ENCODE results near the gene CIB2.

The CIB2 gene

DNA sequence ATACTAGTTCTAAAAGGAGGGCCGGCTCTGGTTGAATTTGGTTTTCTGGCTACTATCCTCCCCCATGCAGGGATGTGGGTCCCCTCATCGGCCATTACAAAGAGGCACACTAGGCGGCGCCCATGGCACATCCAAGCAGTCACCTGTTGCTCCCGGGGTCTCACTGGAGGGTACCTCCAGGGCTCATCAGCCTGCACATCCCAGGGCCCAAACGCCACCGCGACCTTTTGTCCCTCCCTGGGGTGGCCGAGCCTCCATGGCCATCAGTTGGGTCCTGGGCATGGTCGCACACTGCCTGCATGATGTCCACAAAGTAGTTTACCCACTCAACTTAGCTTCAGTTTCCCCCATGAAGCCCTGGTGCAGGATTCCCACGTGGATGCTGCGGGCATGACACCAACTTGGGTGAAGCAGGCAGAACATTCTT, 46.2 kb upstream of the CIB2 start:
- peak; percentile 88 for ATAC-seq

DNA sequence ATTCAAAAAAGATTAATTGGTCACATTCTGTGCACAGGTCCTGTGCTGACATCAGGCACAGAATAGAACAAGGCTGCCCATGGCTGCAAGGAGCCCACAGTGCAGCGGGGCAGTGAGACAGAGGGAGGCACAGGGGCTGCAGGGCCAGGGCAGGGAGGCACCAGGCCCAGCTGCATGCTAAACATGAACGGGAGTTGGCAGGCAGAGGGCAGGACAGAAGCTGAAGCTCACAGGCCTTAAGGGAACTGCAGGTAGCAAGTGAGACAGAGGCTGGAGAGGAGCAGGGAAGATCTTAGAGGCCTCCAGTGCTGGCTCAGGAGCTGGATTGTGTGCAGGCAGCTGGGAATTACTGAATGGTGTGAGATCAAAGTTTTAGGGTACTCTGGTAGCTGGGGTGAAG, 44.1 kb upstream of the CIB2 start:
- TF ChIP-seq ZFP3 (CRISPR knock-in tag; IDR thresholded peaks at IDR 0.05): no peak
- no peak for TF ChIP-seq PPARA (CRISPR knock-in tag; IDR thresholded peaks at IDR 0.05; ENCODE audit: borderline replicate concordance)
- no peak for TF ChIP-seq ESRRG (CRISPR knock-in tag; IDR thresholded peaks at IDR 0.05)

More for the DNA sequence above, 46.2 kb upstream of the CIB2 start:
- TF ChIP-seq ZC3H10 (CRISPR knock-in tag; IDR thresholded peaks at IDR 0.05) (no peak), OSR1 (CRISPR knock-in tag; IDR thresholded peaks at IDR 0.05) (no peak), ESRRG (CRISPR knock-in tag; IDR thresholded peaks at IDR 0.05) (no peak)

DNA sequence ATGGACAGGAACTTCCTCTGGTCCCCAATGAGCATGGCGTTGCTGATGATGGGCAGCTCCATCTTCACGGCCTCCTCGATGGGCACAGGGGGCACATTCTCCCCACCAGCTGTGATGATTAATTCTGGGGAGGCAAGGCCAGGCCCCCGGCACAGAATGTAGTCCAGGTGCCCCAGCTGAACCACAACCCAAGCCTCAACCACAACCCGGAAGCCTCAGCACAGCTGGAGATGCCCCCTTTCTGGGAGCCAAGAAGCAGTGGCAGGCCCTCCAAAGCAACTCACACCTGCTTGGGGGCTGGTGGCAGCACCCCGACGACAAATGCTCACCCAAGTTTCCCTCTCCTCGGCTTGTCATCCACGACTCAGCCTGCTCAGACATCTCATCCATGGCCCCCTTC, 43.2 kb upstream of the CIB2 start:
- no peak for ATAC-seq
- TF ChIP-seq, protein P1, sequence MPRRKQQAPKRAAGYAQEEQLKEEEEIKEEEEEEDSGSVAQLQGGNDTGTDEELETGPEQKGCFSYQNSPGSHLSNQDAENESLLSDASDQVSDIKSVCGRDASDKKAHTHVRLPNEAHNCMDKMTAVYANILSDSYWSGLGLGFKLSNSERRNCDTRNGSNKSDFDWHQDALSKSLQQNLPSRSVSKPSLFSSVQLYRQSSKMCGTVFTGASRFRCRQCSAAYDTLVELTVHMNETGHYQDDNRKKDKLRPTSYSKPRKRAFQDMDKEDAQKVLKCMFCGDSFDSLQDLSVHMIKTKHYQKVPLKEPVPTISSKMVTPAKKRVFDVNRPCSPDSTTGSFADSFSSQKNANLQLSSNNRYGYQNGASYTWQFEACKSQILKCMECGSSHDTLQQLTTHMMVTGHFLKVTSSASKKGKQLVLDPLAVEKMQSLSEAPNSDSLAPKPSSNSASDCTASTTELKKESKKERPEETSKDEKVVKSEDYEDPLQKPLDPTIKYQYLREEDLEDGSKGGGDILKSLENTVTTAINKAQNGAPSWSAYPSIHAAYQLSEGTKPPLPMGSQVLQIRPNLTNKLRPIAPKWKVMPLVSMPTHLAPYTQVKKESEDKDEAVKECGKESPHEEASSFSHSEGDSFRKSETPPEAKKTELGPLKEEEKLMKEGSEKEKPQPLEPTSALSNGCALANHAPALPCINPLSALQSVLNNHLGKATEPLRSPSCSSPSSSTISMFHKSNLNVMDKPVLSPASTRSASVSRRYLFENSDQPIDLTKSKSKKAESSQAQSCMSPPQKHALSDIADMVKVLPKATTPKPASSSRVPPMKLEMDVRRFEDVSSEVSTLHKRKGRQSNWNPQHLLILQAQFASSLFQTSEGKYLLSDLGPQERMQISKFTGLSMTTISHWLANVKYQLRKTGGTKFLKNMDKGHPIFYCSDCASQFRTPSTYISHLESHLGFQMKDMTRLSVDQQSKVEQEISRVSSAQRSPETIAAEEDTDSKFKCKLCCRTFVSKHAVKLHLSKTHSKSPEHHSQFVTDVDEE (CRISPR knock-in tag; IDR thresholded peaks at IDR 0.05): no peak
- TF ChIP-seq ZNF565 (CRISPR knock-in tag; conservative IDR thresholded peaks at IDR 0.05; ENCODE audit: low read depth): no peak
- TF ChIP-seq ISL1 (CRISPR knock-in tag; IDR thresholded peaks at IDR 0.05): no peak
- TF ChIP-seq, protein P2, sequence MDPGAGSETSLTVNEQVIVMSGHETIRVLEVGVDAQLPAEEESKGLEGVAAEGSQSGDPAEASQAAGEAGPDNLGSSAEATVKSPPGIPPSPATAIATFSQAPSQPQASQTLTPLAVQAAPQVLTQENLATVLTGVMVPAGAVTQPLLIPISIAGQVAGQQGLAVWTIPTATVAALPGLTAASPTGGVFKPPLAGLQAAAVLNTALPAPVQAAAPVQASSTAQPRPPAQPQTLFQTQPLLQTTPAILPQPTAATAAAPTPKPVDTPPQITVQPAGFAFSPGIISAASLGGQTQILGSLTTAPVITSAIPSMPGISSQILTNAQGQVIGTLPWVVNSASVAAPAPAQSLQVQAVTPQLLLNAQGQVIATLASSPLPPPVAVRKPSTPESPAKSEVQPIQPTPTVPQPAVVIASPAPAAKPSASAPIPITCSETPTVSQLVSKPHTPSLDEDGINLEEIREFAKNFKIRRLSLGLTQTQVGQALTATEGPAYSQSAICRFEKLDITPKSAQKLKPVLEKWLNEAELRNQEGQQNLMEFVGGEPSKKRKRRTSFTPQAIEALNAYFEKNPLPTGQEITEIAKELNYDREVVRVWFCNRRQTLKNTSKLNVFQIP (CRISPR knock-in tag; IDR thresholded peaks at IDR 0.05; ENCODE audit: borderline replicate concordance, low read depth): no peak
- no peak for TF ChIP-seq ZNF70 (CRISPR knock-in tag; IDR thresholded peaks at IDR 0.05)
- no peak for TF ChIP-seq TOX (CRISPR knock-in tag; IDR thresholded peaks at IDR 0.05; ENCODE audit: borderline replicate concordance)
- no peak for TF ChIP-seq ARNTL (CRISPR knock-in tag; IDR thresholded peaks at IDR 0.05; ENCODE audit: borderline replicate concordance, low read depth)
- no peak for TF ChIP-seq SNAI2 (CRISPR knock-in tag; IDR thresholded peaks at IDR 0.05)
- TF ChIP-seq ZNF8 (CRISPR knock-in tag; IDR thresholded peaks at IDR 0.05): no peak
- no peak for TF ChIP-seq RARB (CRISPR knock-in tag; IDR thresholded peaks at IDR 0.05)
- TF ChIP-seq ZC3H10 (CRISPR knock-in tag; IDR thresholded peaks at IDR 0.05): no peak
- TF ChIP-seq ESRRG (CRISPR knock-in tag; IDR thresholded peaks at IDR 0.05): no peak
- TF ChIP-seq, protein P3, sequence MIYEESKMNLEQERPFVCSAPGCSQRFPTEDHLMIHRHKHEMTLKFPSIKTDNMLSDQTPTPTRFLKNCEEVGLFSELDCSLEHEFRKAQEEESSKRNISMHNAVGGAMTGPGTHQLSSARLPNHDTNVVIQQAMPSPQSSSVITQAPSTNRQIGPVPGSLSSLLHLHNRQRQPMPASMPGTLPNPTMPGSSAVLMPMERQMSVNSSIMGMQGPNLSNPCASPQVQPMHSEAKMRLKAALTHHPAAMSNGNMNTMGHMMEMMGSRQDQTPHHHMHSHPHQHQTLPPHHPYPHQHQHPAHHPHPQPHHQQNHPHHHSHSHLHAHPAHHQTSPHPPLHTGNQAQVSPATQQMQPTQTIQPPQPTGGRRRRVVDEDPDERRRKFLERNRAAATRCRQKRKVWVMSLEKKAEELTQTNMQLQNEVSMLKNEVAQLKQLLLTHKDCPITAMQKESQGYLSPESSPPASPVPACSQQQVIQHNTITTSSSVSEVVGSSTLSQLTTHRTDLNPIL (CRISPR knock-in tag; IDR thresholded peaks at IDR 0.05; ENCODE audit: low read depth): no peak
- no peak for TF ChIP-seq OSR1 (CRISPR knock-in tag; IDR thresholded peaks at IDR 0.05)
- TF ChIP-seq ZFP30 (CRISPR knock-in tag; IDR thresholded peaks at IDR 0.05): no peak
- TF ChIP-seq PPARA (CRISPR knock-in tag; IDR thresholded peaks at IDR 0.05; ENCODE audit: borderline replicate concordance): no peak

More for the DNA sequence above, 44.1 kb upstream of the CIB2 start:
- peak; percentile 23; the same call in 1 of the 3 replicates for ATAC-seq

DNA sequence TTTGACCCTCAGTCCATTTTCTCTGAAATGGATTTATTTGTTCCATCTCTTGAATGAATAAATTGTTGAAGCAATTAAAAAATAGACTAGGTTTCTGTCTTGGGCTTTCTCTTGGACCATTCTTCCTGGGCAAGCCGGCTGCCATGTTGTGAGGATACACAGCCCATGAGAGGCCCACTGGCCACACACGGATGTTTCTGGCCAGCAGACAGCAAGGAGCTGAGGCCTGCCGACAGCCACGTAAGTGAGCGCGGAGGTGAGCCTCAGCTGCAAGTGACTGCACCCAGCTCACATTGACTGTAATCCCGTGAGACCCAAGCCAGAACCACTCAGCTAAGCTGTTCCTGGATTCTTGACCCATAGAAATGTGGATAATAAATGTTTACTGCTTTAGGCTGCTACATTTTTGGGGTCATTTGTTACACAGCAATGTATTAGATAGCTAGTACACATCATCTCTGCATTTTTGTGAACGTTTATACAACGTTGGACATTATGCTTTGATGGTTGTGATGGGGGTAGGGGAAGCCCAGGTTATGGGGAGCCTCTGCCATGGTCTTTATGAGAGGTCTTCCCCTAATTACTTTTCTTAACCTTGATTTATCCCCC, 40.7 kb upstream of the CIB2 start:
- TF ChIP-seq, protein P4, sequence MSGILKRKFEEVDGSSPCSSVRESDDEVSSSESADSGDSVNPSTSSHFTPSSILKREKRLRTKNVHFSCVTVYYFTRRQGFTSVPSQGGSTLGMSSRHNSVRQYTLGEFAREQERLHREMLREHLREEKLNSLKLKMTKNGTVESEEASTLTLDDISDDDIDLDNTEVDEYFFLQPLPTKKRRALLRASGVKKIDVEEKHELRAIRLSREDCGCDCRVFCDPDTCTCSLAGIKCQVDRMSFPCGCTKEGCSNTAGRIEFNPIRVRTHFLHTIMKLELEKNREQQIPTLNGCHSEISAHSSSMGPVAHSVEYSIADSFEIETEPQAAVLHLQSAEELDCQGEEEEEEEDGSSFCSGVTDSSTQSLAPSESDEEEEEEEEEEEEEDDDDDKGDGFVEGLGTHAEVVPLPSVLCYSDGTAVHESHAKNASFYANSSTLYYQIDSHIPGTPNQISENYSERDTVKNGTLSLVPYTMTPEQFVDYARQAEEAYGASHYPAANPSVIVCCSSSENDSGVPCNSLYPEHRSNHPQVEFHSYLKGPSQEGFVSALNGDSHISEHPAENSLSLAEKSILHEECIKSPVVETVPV (CRISPR knock-in tag; IDR thresholded peaks at IDR 0.05): no peak
- no peak for TF ChIP-seq SNAI2 (CRISPR knock-in tag; IDR thresholded peaks at IDR 0.05)
- no peak for TF ChIP-seq ZNF565 (CRISPR knock-in tag; conservative IDR thresholded peaks at IDR 0.05; ENCODE audit: low read depth)
- TF ChIP-seq ISL1 (CRISPR knock-in tag; IDR thresholded peaks at IDR 0.05): no peak
- TF ChIP-seq, protein P2 (CRISPR knock-in tag; IDR thresholded peaks at IDR 0.05; ENCODE audit: borderline replicate concordance, low read depth): no peak
- TF ChIP-seq TOX (CRISPR knock-in tag; IDR thresholded peaks at IDR 0.05; ENCODE audit: borderline replicate concordance): no peak
- no peak for TF ChIP-seq ZFP30 (CRISPR knock-in tag; IDR thresholded peaks at IDR 0.05)
- no peak for TF ChIP-seq RARB (CRISPR knock-in tag; IDR thresholded peaks at IDR 0.05)
- TF ChIP-seq, protein P3 (CRISPR knock-in tag; IDR thresholded peaks at IDR 0.05; ENCODE audit: low read depth): no peak
- no peak for TF ChIP-seq OSR1 (CRISPR knock-in tag; IDR thresholded peaks at IDR 0.05)
- TF ChIP-seq ZNF70 (CRISPR knock-in tag; IDR thresholded peaks at IDR 0.05): no peak
- TF ChIP-seq ZC3H10 (CRISPR knock-in tag; IDR thresholded peaks at IDR 0.05): no peak
- no peak for ATAC-seq
